Embryonic facial prominence (tissue), 1 donor: Measurements from ENCODE around the gene FREM1.

Experiments used
- DNase-seq: peaks from one replicate; pipeline ENCODE4 v3.0.0-alpha.2; 2016; ENCODE audit errors: extremely low spot score

FREM1 gene

DNA sequence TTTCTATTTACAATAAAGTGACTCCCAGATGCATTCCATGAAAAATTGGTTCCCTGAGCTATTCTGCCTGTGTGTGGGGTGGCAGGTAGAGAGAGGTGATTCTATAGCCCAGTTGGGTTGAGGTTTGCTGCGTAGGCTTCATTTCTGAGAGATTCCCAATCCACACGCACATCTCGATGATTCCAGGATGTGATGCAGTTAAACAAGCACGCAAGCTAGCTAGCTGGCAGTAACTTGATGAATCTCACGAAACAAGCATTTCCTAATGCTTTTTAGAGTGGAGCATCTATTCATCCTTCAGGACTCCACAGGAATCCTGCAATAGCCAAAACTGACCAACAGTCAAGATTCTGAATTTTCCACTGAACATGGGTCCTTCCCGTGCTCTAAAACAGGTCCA, 143.9 kb downstream of the FREM1 start:
- no peak for DNase-seq

DNA sequence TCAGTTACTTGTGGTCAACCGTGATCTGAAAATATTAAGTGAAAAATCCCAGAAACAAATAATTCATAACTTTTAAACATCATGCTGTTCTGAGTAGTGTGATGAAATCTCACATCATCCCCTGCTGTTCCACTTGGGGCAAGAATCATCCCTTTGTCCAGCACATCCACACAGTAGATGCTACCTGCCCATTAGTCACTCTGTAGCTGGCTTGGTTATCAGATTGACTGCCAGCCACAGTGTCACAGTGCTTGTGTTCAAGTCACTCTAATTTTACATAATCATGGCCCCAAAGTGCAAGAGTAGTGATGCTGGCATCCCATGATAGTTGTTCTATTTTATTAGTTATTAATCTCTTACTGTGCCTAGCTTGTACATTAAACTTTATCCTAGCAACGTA, 148.6 kb downstream of the FREM1 start:
- DNase-seq = no peak

DNA sequence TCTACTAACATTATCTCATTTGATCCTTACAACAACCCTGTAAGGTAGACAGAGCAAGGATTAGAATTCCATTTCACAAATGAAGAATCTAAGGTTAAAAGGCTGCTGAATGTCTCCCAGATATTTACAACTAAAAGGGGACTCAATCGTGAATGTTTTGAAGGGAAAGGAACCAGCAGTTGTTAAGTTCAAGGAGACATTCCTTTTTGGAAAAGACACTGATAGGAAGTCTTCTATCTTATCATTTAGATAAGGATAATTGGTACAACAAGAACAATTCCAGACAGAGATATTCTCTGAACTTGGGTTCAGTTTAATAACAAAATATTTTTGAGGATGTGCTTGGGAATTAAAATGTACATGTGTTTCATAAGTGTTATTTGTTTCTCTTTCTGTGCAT, 150.2 kb downstream of the FREM1 start:
- no peak for DNase-seq

DNA sequence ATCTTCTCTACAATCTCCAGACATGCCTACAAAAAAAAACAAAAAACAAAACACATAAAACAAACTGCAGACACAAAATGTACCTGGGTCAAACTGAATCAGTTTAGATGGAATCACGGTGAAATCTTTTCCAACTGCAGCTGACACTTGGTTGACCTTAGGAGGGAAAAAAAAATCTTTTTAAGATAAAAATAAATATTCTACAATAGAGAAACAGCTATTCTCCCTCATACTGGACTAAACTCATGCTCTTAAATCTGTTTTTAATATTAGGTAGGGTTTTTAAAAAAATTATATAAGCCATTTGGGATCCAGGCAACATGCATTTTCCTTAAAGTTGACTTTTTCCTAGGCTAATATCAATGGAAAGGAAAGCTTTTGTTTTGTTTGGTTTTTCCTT, 153.9 kb downstream of the FREM1 start:
- DNase-seq = no peak

DNA sequence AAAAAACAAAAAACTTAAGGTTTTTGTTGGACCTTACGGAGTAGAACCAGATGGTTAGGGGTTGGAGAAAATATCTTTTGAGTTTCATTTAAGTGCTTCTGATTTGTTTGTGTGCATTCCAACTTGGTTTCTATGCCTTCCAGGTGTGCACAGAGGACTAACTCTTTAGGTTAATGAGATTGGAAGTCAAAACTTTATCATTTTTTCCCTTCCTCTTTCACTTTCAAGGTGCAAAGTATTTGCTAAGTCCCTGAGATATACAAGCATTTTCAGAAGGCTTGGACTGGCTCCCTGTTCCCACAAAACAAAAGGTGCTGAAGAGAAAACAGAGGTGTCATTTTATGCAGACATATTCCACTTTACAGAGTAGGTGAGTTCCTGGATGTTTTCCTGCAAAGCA, 157.4 kb downstream of the FREM1 start:
- DNase-seq = no peak

DNA sequence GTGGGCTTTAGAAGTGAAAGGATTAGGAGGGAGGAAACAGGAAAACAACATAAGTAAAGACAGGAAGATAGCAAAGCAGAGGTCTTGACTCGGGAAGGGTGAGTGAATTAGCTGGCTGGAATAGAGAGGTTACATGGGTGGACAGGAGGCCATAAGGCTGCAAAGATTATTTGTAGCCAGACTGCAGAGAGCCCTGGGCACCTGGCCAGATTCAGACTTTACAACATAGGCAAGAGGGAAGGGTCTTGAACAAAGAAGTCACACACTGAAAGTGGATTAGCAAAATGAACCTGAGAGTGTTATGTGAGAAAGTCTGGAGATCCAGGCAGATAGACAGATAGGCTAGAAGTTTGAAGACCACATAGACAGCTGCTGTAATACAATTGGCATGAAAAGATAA, 158.0 kb downstream of the FREM1 start:
- DNase-seq = no peak

DNA sequence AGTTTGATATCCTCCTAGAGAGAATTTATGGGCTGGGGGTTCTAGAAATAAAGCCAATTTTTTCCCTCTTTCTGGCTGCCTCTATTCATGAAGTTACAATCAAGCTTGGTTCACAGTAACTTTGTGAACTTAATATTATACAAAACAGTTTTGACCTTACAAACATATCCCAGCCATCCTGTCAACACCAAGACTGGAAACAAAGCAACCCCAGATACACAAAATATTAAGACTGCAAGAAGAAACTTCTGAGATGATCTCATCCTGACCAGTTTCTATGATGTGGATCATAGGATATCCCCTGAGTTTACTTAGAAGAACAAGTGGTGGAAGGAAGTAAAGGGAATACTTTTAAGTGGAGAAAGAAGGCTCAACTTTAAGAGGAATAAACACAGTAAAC, 159.4 kb downstream of the FREM1 start:
- DNase-seq = no peak

DNA sequence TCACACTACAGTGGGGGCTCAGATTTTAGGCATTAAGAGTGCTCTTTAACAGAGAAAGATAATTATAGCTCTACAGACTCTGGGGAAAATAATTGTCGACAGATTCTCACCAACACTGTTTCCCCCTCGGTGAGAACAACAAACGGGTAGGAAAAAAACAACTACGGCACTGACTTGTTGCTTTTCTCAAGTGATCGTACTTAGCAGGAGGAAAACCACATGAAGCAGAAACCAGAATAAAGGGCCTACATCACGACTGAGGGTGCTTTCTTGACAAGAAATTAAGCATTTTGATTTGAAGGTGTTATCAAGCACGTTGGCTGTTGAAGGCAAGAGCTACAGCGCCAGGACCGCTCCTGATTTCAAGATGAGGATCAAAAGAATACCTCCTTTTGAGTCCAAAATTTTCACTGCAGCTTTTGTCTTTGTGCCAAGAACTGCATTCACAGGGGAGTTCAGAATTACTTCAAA, 160.5 kb downstream of the FREM1 start:
- DNase-seq = no peak

DNA sequence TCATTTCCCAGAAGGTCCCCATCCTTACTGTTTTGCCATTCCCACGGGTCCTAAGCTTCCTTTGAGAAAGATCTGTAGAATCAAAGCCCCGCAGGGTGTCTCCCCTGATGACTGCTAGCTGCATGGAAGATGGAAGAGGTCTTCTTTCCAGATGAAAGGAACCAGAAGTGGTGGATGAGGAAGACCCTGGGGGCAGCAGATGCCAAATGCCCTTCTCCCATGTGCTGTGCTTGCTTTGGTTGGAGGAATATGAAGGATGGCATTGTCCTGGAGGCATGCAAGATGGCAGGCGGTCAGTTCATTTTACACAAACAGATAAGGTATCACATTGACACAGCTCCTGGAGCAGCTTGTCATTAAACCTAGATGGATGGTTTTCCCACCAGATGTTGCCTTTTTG, 161.9 kb downstream of the FREM1 start:
- no peak for DNase-seq

DNA sequence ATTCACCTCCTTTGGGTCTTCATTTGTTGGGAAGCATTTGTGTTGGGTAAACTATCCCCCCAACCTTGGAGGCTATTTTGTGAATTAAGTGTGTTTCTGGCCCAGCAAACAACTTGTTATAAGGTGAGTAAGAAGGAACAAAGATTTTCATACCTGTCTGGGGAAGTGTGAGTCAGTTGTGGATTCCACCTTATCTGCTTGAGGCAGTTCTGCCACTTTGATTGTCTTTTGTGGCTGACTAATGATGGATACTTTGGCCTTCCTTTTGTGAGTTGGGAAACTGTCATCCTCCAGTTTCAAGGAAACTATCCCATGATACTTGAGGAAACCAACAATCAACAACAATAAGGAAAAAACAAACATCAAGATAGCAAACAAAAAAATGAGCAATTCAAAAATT, 163.1 kb downstream of the FREM1 start:
- DNase-seq = no peak

DNA sequence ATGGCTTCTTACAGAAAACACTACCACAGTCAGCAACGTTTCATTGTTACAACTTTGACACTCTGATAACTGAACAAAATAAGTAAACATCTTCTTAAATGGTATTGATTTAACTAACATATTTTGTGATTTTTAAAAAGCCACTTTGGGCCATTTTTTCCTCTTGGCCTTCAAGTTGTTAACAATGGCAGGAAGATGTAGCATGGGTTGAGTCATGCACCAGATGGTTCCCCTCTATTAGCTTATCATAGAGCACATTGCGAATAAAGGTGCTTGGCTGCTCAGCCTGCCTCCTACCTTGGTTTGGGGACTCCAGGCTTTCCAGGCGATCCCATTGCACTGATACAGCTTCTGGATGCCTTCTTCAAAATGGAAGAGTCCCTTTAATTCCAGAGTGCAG, 163.6 kb downstream of the FREM1 start:
- DNase-seq = no peak

DNA sequence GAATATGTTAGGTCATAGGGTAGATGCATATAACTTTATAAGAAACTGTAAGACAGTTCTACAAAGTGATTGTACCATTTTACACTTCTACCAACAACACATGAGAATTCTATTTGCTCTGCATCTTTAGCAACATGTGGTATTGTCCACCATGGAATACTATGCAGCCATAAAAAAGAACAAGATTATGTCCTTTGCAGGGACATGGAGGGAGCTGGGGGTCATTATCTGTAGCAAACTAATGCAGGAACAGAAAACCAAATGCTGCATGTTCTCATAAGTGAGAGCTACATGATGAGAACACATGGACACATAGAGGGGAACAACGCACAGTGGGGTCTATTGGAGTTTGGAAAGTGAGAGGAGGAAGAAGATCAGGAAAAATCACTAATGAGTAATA, 165.5 kb downstream of the FREM1 start:
- DNase-seq = no peak

DNA sequence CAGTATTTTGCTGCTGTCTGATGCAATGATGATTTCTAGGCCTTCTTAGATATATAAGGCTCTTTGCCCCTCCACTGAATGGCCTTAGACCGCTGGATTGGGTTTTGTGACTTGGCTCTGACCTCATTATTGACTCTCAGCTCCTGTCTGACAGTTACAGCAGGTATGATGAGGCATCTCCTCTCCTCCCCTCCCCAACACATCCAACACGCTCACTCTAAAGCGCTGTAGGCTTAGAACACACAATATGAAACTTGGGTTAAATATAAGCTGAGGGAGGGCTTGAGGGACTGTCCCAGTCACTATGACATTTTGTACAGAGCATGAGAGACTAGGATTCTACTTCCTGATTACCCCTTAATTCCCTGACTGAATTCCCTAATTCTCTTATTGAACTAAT, 168.9 kb downstream of the FREM1 start:
- no peak for DNase-seq

DNA sequence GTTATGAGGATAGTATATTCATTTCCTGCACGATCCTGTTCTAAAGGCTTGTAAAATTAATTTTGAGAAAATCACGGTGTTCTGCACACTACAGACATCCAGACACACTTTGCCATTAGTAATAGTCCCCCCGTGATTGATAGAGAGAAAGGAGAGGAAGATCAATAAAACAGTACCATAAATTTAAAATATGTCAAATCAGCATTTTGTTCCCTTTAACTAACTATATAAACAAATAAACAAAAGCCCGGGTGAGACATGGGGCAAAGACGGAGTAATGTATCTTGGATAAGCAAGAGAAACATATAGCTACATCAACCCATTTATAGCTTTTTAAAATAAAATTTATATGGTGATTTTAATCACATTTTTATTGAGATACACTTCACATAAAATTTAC, 177.1 kb downstream of the FREM1 start:
- no peak for DNase-seq

DNA sequence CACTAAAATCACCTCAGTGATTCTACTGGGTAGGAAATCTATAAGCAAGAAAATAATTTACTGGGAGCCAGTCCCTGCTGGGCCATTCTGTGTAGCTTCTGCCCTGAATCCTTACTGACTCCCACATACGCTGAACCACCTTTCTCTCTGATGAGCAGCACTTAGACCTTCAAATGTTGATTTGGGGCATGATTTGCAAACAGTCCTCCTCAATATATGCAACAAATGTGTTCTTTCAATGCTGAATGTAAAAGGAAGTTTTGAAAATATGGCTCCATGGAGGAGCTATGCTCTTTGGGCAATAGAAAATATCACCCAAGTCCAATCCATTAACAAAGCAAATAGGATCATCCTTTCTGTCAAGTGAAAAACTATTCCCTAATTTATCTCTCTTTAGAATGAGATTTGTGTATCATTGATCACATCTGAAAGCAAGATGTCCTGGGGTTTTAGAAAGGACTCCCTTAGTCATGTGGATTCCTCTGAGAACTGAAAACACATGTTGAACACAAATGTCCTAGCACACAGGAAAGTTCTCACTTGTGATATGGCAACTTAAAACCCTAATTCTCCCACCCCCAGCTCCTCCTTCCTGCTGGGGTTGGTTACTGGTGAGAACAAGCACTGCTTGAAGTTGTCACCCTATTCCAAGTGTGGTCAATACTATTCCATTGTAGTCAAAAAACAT, 178.8 kb downstream of the FREM1 start:
- DNase-seq = no peak

DNA sequence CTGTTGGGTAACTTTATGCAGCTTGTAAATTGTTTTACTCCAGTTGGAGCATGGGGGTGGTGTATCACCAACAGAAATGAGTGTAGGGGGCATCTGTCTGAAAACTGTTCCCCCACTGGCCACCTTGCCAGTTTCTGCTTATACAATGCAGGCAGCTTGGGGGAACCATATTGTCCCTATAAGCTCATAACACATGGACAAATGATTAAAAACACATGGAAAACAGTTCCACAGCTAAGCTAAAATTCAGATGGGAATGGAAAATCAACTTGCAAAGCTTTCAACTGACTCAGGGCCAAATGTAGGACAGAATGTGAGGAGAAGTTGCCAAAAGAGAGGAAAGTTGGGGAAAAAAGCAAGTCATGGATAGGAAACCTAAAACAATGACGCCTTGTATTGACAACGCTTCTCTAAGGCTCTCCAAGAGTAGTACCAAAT, 179.7 kb downstream of the FREM1 start:
- peak; percentile 77 for DNase-seq

DNA sequence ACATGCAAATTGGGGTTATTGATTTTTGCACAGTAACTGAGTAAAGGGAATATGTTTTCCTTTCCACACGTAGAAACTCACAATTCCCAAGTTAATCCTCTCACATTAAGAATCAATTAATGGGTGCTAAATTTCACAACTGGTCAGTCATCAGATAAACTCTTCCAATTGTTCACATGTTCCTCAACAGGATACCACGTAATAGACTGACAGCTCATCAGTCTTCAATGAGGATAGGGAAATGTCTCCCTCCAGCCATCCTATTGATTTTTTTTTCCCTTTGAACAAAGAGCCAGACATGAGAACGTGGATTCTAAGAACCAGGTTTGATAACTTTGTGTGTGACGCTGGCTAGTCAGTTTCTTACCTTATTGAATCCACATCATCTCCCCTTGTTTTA, 186.9 kb downstream of the FREM1 start:
- DNase-seq = no peak

DNA sequence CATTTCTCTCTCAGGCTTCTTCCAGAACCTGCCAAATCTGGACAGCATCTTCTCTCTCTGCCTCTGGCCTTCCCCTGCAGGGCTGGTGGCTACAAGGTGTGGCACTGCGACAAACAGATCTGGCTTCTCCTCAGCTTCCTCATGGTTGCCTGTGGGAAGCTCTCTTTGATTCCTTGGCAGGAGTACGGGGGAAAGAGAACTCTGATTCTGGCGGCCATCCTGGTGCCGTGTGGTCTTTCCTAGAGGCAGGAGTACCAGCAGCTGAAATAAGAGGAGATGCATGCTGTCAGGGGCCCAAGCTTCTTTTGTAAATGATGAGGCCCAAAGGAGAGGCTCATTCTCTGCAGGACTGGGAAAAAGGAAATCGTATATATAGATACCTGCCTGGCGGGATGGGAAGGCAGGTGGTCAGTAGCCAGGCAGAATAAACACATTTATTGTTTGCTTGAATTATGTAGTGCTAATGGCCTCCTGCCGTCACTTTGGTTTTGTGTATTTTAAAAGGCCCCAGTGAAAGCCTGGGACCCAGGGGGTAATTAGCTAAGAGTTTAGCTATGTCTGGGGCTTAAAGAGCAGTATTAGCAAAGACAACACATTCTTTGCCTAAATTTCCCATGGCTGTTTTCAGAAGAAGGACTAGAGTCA, 187.7 kb downstream of the FREM1 start, which contains the start of gene CER1:
CER1 (minus strand) TSS at position 343 of the 645 bp plus-strand sequence; CDS start at position 282, 61 bp downstream.
- DNase-seq = no peak

DNA sequence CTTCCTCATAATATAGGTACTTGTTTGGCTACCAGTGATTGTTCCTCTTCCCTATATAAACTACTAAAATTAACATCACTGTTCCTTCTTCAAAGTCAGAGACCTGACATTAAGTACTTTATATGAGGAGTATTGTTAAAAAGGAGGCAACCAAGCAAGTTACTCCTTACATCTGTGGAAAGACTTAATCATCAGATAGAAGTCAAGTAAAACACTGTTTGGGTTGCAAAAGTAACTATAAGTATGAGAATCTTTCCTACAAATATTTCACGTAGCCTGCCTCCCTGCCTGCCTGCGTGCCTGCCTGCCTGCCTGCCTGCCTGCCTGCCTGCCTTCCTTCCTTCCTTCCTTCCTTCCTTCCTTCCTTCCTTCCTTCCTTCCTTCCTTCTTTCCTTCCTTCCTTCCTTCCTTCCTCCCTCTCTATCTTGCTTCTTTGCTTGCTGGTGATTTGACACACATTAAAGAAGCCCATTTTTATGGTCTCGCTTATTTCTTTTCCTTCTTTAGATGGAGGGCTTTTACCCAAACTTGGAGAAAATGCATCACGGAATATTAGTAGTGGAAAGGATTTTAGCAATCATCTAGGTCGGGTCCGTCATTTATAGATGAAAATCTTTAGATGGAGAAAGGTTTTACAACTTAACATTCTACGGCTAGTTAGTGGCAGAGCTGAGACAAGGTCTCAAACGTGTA, 190.9 kb downstream of the FREM1 start:
- DNase-seq = no peak

DNA sequence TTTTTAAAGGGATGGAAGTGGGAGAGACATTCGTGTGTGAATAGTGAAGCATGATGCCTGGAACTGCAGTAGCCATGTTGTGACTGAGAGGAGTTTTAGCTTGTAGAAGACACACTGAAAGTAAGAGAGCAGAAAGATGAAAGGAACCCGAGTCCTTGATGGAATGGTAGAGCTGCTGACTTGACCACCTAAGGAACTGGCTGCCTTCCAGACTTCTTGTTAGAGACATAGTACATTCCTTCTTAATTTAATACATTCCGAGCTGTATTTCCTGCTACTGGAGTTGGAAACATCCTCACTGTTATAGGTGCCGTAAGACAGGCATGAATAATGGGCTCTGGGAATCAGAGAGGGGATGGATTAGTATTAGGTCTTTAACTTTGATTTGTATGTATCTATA, 195.1 kb downstream of the FREM1 start:
- no peak for DNase-seq

DNA sequence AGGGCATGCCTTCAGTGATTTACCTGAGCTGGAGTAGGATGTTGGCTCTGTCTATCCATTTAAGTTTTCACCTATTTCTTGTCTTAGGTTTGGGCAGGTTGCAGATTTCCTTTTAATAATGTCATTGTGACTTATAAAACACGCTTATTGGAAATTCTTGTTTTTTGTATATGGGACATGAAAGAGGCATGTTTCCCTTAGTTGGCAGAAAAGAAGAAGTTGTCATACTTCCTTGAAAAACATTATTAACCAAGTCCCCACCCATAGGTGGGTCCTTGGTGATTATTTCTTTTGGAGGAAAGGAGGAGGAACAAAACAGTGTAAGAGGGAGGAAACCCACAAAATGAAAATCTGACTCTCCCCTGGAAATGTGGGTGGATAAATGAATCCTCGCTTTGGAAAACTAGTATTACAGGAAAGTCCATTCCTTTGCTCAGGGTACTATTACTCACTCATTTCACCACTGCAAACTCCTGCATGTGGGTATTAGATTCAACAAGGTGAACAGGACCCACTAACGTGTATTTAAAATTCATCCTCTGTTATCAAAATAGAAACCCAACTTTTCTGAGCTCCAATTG, 197.0 kb downstream of the FREM1 start:
- DNase-seq = no peak

DNA sequence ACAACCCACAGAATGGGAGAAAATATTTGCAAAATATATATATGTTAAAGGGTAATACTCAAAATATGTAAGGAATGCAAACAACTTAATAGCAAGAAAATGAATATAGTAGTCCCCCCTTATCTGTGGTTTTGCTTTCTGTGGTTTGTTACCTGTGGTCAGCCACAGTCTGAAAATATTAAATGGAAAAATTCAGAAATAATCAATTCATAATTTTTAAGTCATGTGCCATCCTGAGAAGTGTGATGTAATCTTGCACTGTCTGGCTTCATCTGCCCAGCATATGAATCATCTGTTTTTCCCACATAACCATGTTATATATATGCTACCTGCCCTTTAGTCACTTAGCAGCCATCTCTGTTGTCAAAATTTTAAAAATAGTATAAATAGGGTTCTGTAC, 199.4 kb downstream of the FREM1 start:
- DNase-seq = no peak
